ENCODE results near the gene UBE2E2.

The UBE2E2 gene

DNA sequence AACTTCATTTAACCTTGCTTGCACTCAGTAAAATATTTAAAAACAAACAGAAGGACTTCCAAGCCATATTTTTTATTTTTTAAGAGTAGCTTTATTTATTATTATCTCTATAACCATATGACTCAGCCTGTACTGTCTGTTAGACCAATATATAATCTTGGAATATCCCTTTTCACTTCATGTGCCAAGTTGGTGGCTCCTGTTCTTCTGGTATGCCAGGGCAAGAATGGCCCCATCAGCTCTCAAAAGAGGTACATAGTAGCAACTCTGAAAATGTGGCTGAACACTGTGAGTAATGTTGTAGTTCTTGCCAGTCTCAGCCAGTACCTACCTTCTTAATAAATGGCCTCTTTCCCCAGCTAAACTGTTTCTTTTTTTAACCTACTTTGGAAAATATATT is 345.6 kb downstream of the UBE2E2 start:
- no peak for DNase-seq

DNA sequence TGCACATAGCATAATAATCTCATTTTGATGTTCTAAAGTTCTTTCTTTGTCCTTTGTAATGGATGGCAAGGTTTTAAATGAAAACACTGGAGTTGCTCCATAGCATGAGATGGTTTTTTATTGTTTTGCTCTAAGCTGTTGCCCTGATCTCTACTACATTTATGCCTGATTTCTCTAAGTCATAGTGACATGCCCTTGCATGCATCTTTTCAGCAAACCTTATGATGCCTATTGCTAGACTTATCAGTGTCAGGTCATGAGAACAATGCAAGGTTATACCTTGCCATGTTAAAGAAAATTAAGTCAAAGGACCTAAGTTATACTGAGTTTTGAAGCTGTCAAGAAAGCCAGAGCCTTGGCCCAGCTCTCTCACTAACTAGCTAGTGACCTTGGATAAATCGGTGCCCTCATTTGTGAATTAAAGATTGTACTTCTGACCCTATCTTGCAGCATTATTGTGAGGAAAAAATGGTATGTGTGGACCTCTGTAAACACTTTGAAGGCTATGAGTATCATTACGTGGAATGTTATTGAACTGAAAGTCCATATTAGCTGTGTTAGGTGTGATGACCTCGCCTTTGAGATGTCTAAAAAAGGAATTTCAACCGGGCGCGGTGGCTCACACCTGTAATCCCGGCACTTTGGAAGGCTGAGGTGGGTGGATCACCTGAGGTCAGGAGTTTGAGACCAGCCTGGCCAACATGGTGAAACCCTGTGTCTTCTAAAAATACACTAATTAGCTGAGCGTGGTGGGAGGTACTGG is 346.2 kb downstream of the UBE2E2 start:
- no peak for DNase-seq

GRCh38 chr3:23550402-23550801 is 347.3 kb downstream of the UBE2E2 start:
- no peak for DNase-seq

DNA sequence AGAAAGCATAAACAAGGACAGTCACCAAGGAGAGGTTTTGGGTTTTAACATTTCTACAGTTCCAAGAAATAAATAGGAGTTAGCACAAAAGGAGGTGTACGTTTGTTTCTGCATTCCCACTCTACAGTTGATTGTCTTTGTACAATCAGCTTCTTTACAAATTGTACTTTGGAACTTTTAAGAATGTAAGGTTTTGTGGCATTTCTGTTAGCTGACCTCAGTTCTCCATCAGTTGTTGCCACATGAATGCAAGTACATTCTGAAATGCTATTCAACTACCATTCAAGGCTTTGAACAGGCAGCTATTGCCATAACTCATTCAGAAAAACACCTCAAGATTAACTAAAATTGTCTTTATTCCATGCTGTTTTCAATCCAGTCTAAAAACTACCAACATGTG is 349.4 kb downstream of the UBE2E2 start:
- no peak for DNase-seq

- DNase-seq, result no peak
These were observed 350.2 kb downstream of the UBE2E2 start for GRCh38 chr3:23553353-23553752.

DNA sequence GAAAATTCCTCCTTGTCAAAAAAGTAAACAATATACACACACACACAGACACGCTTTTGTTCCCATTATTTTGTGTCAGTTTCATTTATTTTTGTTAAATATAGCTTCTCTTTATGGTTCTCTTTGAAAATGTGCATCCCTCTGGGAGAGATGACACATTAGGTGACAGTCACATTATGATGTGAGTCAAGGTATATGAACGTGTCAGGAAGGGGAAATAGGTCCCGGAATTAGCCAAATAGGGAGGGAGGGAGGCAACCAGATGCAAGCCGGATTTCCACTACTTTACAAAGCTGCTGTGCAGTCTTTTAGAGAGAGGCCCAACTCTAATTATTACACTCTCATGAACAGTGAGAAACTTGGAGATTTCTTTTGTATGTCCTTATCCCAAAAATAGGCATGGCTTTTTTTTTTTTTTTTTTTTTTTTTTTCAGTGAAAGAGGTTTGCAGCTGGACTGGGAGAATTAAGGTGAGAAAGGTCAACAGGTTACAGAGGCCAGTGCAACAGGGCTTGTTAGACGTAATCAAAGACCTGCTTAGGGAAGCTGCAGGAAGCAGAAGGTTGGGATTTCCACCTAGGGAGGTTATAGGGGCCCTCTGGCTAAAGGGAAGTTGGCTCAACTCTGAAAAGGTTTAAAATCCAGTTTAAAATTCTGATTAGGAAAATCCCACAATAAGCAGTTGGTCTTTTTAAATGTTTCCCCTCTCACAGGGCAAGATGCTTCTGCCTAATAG is 362.1 kb downstream of the UBE2E2 start:
- DNase-seq, result no peak

- no peak for DNase-seq
These were observed 363.4 kb downstream of the UBE2E2 start for GRCh38 chr3:23566499-23566898.

DNA sequence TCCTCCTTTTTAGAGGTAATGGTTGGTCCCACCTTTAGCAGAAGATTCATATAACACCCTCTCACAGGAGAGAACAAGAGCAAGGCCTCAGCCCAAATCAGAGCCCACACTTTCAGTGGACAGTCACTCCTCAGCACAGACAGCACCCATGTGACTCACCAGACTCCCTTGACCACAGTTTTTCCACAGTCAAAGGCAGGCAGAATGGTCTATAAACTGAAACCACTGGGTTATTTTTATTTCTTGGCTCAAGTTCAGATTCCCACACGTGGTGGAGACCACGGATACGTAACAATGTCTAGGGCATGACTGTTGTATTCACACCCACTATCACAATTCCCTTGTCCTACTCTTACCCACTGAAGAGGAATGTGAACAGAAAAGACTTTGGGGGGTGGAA is 364.8 kb downstream of the UBE2E2 start:
- no peak for DNase-seq

DNA sequence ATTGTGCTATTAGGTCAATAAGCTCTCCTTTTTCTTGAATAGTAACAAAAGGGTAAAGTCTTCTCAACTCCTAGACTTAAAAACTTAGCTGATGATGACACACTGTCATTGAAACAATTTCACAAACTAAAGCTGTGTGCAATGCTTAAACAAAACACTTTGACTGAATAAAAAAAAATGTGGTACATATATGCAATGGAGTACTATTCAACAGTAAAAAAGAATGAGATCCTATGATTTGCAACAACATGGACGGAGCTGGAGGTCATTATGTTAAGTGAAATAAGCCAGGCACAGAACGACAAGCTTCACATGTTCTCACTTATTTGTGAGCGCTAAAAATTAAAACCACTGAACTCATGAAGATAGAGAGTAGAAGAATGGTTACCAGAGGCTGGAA is 370.7 kb downstream of the UBE2E2 start:
- no peak for DNase-seq

DNA sequence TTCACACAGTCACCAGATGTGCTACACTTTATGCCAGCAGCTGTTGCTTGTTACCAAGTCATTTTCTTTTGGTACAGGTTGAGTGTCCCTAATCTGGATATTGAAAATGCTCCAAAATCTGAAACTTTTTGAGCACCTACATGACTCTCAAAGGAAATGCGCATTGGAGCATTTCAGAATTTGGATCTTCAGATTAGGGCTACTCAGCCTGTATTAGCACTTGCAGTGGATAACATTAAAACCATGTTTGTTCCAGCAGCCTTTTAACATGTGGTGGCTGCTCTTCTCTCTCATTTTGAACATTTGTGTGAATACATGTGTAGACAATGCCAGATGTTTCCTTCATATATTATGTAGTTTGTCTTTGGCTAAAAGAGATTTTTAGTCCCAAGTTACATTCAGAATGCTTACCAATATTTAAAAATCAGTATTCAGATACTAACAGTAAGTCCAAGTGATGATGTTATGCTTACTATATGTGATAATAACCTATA is 371.7 kb downstream of the UBE2E2 start:
- no peak for DNase-seq

DNA sequence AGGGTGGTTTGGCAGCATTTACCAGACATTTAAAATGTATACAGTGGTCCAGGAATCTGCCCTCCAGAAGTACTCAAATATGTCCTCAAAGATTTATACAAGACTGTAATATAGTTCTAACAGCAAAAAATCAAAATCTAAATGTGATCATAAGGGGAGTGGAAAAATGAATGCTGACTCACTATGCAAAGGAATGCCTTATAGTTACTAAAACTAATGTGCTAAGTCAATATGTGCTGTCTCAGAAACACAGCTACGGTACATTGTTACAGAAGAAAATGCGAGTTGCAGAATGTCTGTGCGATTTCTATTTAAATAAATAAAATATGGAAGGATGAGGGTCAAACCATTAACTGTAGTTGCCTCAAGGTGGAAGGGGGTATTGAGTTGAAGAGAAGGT is 372.6 kb downstream of the UBE2E2 start:
- DNase-seq, result no peak

GRCh38 chr3:23576379-23576959 is 373.3 kb downstream of the UBE2E2 start:
- no peak for DNase-seq

DNA sequence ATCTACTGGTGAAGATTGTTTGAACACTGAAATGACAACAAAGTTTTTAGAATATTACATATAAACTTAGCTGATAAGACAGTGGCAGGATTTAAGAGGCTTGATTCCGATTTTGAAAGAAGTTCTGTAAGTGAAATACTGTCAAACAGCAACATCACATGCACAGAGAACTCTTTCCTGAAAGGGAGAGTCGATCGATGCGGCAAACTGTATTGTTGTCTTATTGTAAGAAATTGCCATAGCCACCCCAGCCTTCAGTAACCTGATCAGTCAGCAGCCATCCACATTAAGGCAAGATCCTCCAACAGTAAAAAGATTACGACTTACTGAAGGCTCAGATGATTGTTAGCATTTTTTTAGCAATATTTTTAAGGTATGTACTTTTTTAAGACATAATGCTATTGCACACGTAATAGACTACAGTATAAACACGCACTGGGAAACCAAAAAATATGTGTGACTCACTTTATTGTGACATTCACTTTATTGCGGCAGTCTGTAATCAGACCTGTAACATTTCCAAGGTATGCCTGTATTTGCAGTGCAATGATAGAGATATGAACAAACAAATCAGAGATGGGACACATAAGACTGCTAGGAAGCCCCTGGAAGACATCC is 377.1 kb downstream of the UBE2E2 start:
- DNase-seq, result no peak

GRCh38 chr3:23583980-23584740 is 381.0 kb downstream of the UBE2E2 start:
- DNase-seq, result no peak

DNA sequence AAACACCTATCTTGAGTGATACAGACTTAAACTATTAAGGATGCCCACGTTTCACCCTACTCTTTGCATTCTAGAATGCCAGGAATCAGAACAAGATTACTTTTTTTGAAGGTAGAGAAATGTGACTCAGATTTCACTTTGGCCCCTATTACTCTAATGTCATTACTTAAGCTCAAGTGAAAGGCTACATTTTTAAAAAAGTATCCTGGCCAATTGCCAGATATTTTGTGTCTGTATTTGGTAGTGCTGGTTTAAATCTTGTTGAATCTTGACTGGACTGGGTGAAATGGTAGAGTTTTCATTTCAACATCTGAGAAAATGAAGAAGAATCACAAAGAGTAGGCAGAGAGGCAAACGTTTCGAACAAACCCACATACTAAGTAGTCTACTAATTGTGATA is 384.4 kb downstream of the UBE2E2 start:
- no peak for DNase-seq

DNA sequence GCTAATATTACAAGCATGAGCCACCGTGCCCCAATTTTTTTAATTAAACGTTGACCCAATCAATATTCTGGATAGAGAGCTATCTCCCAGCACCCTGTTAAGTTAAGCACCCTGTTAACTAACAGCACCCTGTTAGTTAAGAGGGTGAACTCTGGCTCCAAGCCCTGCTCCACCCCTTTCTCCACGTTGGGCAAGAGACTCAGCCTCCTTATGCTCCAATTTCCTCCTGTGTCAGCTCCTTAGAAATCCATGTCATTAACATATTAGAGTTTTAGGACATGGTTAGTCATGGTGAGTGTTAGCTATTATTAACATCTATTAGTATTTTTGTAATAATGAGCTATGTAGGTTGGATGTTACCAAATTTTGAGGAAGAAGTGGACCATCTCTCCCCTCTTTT is 385.4 kb downstream of the UBE2E2 start:
- DNase-seq, result no peak

GRCh38 chr3:23589602-23590001 is 386.5 kb downstream of the UBE2E2 start:
- DNase-seq, result no peak

DNA sequence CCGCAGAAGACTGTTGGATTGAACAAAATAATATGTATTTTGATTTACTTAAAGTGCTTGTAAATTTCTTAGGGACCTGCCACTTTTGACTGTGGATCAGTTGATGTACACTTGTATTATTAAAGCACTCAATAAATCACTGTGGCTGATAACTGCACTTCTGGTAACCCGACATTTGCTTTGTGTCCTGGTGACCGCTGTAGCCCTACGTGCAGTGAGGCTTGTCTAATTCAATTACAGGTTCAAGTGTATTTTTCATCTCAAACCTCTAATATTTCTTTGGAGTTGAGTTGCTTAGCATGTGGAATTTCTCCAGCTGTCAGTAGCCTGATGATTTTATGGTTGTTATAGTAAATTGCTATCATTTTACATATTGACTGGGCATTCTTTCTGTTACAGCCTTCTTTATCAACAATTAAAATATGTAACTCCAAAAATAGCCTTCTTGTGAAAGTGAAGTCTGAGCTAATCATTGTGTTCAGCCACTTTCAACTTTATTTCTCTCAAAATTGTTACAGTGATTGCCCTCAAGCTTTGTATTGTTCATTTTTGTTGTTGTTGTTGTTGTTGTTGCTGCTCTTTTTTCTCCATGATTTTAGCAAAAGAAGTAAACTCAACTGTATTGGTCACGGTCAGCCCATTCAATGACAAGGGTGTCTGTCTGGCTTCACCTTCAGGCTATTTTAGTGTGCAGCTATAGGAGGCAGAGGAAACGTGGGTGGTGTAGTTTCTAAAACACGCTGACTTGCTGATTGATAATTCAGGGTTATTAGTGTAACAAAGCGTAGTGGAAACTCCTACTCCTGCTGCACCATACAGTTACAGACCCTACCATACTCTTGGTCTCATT is 387.5 kb downstream of the UBE2E2 start:
- no peak for DNase-seq

DNA sequence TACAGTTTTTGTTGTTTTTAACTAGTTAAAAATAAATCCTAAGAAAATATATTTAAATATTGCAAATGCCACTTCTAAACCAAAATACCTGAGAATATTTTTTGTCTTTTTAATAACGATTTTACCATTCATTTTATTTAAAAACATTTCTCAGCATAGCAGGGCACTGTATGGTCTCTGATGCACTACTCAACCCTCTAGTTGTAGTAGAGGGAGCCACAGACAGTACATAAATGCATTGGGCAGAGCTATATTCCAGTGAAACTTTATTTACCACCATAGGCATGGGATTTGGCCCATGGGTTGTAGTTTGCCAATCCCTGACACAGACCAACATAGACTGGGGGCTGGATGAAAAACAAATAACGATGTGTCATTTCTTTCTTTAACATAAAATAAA is 388.2 kb downstream of the UBE2E2 start:
- no peak for DNase-seq

DNA sequence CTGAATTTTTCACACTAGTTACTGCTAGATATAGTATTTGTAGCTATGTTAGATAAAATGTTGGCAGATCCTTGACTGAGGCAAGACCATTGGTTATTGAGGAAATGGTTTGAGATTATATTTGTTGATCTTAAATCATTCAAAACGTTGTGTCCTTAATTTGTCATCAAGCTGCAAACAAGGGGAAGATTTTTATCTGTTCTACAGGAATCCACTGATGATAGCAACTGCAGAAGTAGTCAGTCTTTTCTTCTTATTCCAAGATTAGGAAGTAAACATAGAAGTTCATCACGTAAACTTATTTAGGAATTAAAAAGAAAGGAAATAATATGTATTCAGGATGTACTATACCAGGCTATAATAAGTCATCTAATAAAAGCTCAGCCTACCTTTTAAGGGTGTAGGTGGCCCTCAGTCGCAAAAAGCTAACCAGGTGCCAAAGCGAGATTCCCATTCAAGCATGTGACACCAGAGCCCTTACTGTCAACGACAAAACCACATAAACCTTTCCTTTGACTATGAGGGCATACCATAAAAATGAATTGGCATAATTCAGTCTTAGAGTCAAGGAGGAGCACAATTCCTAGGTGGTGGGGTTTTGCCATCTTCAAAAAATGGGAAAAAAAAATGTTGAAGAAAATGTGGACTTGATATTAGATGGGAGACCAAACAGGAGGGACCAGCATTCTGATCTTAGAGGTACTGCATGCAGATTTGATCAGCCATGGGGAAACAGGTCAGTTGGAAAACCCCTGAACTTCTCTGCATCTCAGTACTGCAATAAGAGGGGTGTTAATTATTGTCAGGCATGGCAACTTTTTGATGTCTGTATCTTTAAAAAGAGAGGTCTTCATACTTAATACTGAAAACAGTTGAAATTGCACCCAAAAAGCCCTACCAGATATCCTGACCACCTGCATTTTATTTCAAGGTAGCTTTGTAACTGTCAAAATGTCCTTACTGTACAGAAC is 390.1 kb downstream of the UBE2E2 start:
- DNase-seq, result no peak

GRCh38 chr3:23594066-23594465 is 390.9 kb downstream of the UBE2E2 start:
- DNase-seq, result no peak
